KOPT-K1 (cell line): ENCODE data around the gene MAP4K5.
"Not testable (repeated sequence)": the region's sequence is repeated elsewhere in the genome, so short reads cannot be mapped to it uniquely, and the experiment has no call there.

ENCODE experiments used
- H3K27ac ChIP-seq: fragments of 200-600 bp; sonication (generic); 2 replicates; pipeline ENCODE4 v1.5.1; 2016; ENCODE audit warnings: antibody characterized with exemption, mild to moderate bottlenecking, low read depth, low read length; ENCODE audit not compliant: poor library complexity, severe bottlenecking
- H3K36me3 ChIP-seq: fragments of 200-600 bp; sonication (generic); 2 replicates; pipeline ENCODE4 v1.5.1; 2017; ENCODE audit warnings: antibody characterized with exemption, mild to moderate bottlenecking, low read length, moderate library complexity; ENCODE audit not compliant: insufficient read depth
- H3K9me3 ChIP-seq: fragments of 200-600 bp; sonication (generic); 2 replicates; pipeline ENCODE4 v1.5.1; 2017; ENCODE audit warnings: antibody characterized with exemption, low read length, mild to moderate bottlenecking; ENCODE audit not compliant: insufficient read depth, poor library complexity, severe bottlenecking

The MAP4K5 gene

GRCh38 chr14:50523271-50524041 is 8.9 kb downstream of the MAP4K5 start:
- no peaks in the 10 kb centered on the region for H3K9me3 ChIP-seq
- no peak overlapping the region for H3K27ac ChIP-seq
- H3K36me3 ChIP-seq = no peaks in the 10 kb centered on the region

DNA sequence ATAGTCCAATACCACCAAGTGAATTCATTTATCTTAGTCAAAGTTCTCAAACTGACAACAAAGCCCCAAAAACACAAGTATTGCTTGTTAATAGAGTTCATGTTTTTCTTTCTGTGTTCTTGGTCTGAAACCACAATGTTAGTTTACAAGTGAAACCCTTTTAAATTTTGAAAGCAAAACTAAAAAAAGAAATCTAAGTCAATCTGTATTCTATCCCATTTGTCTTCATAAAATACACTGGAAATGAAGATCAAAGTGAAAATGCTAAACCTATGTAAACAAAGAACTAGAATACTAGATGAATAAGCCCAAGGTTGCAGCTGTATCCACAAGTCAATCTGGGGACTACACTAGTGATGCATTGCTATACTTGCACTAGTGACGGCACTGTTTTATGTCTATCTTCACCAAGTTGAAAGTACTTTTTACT is 10.4 kb downstream of the MAP4K5 start:
- Histone ChIP-seq H3K9me3 (no peaks in the 10 kb centered on the region), H3K27ac (no peak overlapping the region), H3K36me3 (no peaks in the 10 kb centered on the region)

DNA sequence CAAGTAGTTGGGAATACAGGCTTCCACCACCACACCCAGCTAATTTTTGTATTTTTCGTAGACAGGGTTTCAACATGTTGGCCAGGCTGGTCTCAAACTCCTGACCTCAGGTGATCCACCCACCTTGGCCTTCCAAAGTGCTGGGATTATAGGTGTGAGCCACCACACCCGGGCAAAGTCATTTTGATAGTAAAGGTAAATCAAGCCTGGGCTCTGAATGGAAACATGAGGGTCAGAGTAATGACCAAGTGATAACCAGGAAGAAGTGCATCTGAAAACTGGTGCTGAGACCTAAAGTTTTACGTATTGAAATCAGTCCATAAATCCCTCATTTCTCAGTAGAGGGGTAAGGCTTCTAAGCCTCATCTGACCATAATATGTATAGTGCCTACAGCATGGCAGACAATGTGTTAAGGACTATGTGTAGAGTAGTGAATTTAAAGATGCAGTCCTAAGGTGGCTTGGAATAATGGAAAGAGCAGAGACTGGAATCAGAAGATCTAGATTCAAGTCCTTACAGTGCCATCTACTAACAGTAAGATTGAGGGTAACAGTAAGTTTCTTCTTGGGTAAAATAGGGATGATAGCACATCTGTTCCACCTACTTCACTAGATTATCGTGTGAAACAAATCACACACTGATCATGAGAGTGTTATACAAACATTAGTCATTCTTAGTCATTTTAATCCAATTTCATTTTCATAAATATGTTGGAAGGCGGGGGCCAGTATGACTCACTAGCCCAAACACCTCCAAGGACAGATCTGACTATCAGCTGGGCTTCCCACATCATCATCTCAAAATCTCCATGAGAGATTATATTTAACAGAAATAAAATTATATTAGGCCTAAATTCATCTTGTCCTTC is 11.2 kb downstream of the MAP4K5 start:
- Histone ChIP-seq H3K36me3 (no peaks in the 10 kb centered on the region), H3K27ac (no peak overlapping the region), H3K9me3 (no peaks in the 10 kb centered on the region)

- Histone ChIP-seq H3K36me3 (no peaks in the 10 kb centered on the region), H3K27ac (no peak overlapping the region), H3K9me3 (no peaks in the 10 kb centered on the region)
These were observed 16.3 kb downstream of the MAP4K5 start for GRCh38 chr14:50516091-50516490.

DNA sequence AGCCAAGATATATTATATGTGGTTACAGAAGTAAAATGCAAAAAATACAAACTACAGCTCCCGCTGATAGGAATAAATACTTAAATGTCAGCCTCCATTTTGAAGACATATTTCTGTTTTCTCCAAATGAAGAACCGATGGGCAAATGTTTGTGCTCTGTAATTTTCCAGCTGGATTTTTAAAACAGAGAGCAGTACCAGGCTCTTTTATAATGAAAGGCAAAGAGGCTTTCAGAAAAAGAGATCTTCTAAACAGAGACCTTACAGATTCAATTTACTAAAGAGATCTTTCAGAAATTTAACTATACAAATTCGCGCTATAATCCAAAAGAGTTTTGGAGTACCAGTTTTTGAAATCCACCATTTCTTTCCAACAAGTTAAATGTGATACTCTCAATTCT is 19.9 kb downstream of the MAP4K5 start:
- Histone ChIP-seq H3K9me3 (no peaks in the 10 kb centered on the region), H3K36me3 (no peaks in the 10 kb centered on the region)

DNA sequence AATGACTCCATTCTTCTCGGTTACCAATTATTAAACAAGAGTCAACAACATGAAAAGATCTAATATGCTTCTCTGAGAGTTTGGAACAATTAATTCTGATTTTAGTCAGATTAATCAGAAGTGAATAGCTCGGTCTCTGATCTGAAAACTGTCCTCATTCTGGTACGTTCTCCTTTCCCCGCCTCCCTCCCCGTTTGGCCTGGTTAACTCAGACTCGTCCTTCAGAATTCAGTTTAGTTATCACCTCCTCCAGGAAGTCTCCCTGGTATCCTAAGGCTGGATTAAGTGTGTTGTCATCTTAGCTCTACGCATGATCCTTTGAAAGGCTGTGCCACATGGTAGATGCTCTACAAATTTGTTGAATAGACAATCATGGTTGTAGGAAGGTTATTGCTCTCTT is 22.2 kb downstream of the MAP4K5 start:
- Histone ChIP-seq H3K27ac (no peak overlapping the region), H3K36me3 (no peaks in the 10 kb centered on the region), H3K9me3 (no peaks in the 10 kb centered on the region)

More for the DNA sequence above, 19.9 kb downstream of the MAP4K5 start:
- H3K27ac ChIP-seq = no peak overlapping the region

DNA sequence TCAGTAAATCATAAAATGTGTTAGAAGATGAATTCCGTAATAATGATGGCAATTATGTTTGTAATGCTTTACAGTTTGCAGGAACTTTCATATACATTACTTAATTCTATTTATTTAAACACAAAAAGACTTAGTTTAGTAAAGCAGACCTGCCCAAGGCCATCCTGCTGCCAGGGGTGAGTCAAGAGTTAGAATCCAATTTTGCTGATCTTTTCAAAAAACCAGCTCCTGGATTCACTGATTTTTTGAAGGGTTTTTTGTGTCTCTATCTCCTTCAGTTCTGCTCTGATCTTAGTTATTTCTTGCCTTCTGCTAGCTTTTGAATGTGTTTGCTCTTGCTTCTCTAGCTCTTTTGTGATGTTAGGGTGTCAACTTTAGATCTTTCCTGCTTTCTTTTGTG is 25.3 kb downstream of the MAP4K5 start:
- not testable (repeated sequence) for H3K27ac ChIP-seq, H3K9me3 ChIP-seq, H3K36me3 ChIP-seq

DNA sequence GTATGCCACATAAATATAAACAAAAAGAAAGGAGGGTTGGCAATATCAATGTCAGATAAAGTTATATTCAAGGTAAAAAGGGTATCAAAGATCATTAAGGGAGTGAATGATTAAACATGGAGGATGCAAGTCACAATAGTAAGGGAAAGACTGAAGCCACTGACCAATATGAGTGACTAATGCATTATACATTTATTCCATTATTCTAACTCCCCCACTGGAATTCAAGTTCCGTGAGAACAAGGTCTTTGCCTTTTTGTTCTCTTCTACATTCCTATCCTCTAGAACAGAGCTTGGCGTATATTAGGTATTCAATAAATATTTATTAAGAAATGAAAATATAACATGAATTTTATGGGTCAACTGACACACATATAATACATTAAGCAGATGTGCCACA is 30.7 kb downstream of the MAP4K5 start:
- H3K9me3 ChIP-seq = no peaks in the 10 kb centered on the region
- H3K36me3 ChIP-seq = peaks cover 3% of the 10 kb centered on the region; the same call in 1 of the 2 replicates
- no peak overlapping the region for H3K27ac ChIP-seq

DNA sequence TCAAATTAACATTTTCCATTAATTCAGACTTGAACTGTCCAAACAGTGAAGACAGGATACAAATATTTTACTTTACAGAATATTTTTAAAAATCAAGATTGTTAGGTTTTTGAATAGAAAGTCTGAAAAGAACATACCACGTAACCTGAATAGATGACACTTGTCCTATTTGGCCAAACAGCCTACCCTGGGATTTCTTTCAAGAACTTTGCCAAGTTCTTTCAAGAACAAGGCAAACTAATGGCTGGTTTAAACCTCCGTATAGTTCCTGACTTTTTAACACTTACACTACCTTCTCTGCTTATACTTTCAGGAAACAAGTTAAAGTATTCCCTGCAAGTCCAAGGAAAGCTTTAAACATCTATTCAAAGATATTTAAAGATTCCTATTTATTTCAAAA is 35.0 kb downstream of the MAP4K5 start:
- Histone ChIP-seq H3K9me3 (no peaks in the 10 kb centered on the region), H3K36me3 (0 out of 2 replicates have a peak, but pooled peaks cover 3% of the 10 kb centered on the region), H3K27ac (no peak overlapping the region)

- H3K27ac ChIP-seq = no peak overlapping the region
- H3K36me3 ChIP-seq = peaks cover 5% of the 10 kb centered on the region; the same call in 1 of the 2 replicates
- no peaks in the 10 kb centered on the region for H3K9me3 ChIP-seq
These were observed 42.5 kb downstream of the MAP4K5 start for GRCh38 chr14:50489851-50490250.

DNA sequence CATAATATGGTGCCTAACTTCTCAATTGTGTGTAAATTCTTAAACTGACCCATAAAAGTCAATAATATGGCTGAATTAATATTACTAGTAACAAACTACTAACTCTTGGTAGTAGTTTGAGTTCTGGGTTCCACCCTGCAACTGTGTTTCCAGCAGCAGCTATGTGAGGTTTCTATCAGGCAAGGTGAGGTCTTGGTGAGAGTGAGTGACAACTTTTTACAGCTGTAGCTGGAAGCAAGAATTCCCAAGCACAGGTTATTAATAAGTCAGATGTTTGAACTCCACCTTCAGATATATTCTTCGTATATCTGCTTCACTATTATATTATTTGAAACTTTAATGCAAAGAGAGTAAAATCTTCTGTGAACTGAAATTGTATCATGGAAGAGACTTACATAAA is 43.8 kb downstream of the MAP4K5 start:
- Histone ChIP-seq H3K9me3 (no peaks in the 10 kb centered on the region), H3K36me3 (peaks cover 5% of the 10 kb centered on the region; the same call in 1 of the 2 replicates), H3K27ac (no peak overlapping the region)

DNA sequence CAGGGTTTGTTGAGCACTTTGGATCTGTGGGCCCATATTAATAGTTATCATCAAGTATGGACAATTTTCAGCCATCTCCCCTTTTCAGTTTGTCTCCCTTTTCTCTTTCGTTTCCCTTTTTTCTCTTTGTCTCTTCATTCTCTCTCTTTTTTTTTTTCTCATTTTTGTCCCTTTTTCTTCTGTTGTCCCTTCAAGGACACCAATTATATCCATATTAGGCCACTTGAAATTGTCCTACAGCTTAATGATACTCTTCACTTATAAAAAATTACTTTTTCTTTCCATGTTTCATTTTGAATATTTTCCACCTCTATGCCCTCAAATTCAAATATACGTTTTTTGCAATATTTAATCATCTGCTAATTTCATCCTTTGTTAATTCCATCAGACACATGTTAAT is 53.3 kb downstream of the MAP4K5 start:
- Histone ChIP-seq H3K9me3 (peaks cover 8% of the 10 kb centered on the region), H3K36me3 (peaks cover 27% of the 10 kb centered on the region), H3K27ac (no peak overlapping the region)

- peaks cover 40% of the 10 kb centered on the region for H3K36me3 ChIP-seq
- no peak overlapping the region for H3K27ac ChIP-seq
- H3K9me3 ChIP-seq = peaks cover 21% of the 10 kb centered on the region
These were observed 54.6 kb downstream of the MAP4K5 start for GRCh38 chr14:50477760-50478159.

DNA sequence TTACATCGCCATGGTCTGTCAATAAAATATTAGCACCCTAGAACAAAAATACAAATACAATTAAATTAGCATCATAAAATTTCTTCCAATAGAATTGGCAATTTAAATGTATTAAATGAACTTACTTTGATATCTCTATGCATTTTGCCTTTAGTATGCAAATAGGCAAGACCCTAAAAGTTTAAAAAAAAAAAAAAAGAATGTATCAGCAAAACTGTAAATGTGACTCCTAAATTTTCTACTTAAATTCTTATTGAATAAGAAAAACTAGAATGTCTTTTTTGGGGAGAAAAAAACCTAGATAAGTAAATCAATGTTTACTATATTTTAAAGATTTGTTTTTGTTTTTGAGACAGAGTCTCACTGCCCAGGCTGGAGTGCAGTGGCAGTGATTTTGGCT is 56.2 kb downstream of the MAP4K5 start:
- Histone ChIP-seq H3K36me3 (peaks cover 45% of the 10 kb centered on the region), H3K9me3 (peaks cover 37% of the 10 kb centered on the region), H3K27ac (no peak overlapping the region)

- Histone ChIP-seq H3K36me3 (peaks cover 52% of the 10 kb centered on the region), H3K9me3 (peaks cover 44% of the 10 kb centered on the region)
These were observed 56.9 kb downstream of the MAP4K5 start for GRCh38 chr14:50475460-50475859.

More at GRCh38 chr14:50475460-50475859, 56.9 kb downstream of the MAP4K5 start:
- H3K27ac ChIP-seq = no peak overlapping the region
